Measurements from ENCODE around the gene ABCB8.

The ABCB8 gene

DNA sequence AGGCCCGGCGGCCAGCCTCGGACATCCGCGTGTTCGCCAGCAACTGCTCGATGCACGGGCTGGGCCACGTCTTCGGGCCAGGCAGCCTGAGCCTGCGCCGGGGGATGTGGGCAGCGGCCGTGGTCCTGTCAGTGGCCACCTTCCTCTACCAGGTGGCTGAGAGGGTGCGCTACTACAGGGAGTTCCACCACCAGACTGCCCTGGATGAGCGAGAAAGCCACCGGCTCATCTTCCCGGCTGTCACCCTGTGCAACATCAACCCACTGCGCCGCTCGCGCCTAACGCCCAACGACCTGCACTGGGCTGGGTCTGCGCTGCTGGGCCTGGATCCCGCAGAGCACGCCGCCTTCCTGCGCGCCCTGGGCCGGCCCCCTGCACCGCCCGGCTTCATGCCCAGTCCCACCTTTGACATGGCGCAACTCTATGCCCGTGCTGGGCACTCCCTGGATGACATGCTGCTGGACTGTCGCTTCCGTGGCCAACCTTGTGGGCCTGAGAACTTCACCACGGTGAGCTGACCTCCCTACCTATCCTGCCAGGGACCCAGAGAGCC is 20.7 kb downstream of the ABCB8 start:
- DNase-seq (ENCODE audit: low spot score): no peak
- TF ChIP-seq CTCF (IDR thresholded peaks at IDR 0.05; ENCODE audit: extremely low read depth, missing control alignments): no peak

- TF ChIP-seq CTCF (IDR thresholded peaks at IDR 0.05; ENCODE audit: extremely low read depth, missing control alignments): no peak
- DNase-seq (ENCODE audit: low spot score): no peak
Observed at GRCh38 chr7:151051108-151051507, 22.9 kb downstream of the ABCB8 start.

GRCh38 chr7:151053096-151053495 is 24.8 kb downstream of the ABCB8 start:
- TF ChIP-seq CTCF (IDR thresholded peaks at IDR 0.05; ENCODE audit: extremely low read depth, missing control alignments): no peak
- DNase-seq (ENCODE audit: low spot score): no peak

DNA sequence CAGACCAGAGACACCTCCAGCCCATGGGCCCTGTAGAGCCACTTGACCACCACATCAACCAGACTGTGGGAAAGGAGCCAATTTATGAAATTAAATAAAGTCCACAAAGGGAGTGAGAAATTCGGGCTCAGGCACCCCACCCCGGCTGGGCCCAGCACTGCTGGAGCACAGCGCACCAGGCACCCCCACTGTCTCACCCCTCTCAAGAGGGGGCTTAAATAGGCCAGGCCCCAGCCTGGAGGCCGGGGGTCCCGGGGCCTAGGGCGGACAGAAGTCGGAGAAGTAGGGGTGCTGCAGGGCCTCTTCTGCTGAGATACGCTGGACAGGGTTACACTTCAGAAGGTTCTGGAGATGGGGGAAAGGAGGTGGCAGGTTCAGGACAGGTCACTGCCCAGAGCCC is 25.5 kb downstream of the ABCB8 start:
- no peak for TF ChIP-seq CTCF (IDR thresholded peaks at IDR 0.05; ENCODE audit: extremely low read depth, missing control alignments)
- no peak for DNase-seq (ENCODE audit: low spot score)

DNA sequence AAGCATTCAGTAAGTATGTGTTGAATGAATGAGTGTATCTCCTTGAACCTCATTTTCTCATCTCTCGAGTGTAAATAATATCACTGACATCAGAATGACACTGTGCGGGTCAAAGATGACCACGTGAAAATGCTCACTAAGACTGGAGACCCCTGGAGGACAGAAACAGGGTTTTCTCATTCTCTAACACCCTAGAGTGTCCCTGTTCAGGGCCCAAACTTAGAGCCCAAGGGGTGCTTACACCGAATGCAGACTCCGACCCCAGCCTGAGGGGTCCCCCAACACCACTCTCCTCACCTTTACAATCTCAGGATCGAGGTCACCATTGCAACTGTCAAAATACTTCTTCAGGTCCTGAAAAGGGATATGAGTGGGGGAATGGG is 28.0 kb downstream of the ABCB8 start:
- no peak for TF ChIP-seq CTCF (IDR thresholded peaks at IDR 0.05; ENCODE audit: extremely low read depth, missing control alignments)
- DNase-seq (ENCODE audit: low spot score): no peak

DNA sequence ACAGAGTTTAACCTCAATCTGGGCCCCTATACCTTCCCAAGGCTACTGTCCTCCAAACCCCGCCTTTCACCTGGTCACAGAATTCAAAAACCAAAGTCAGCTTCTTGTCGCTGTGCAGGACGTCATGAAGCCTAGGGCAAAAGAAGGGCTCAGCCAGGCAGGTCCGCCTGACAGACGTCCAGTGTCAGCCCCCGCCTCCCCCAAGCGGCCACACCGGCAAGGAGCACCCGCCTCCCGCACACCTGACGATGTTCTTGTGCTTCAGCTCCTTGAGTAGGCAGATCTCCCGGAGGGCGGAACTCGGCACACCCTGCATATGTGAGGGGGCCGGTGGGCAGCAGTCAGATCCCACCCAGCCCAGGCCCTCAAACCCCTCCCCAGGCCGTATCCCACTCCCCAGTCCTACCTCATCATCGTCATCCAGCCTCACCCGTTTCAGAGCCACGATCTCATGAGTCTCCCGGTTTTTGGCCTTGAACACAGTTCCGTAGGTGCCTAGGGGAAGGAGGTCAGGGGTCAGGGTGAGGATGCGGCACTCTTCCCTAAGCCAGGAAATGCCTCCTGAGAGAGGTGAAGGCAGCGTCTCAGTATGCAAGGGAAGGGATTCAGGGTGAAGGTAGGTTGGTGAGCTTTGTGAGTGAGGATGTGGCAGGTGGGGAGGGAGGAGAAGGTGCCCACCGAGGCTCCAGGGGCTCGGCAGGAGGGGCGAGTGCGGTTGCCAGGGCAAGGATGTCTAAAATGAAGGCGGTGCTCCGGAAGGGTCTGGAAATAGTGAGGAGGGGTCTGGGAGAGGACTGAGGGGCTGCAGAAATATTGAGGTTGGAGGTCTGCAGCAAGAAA is 28.6 kb downstream of the ABCB8 start:
- TF ChIP-seq CTCF (IDR thresholded peaks at IDR 0.05; ENCODE audit: extremely low read depth, missing control alignments): no peak
- no peak for DNase-seq (ENCODE audit: low spot score)

GRCh38 chr7:151057506-151057988 is 29.3 kb downstream of the ABCB8 start, which contains the start of gene CDK5:
CDK5 (minus strand) TSS chr7:151057897; CDS start chr7:151057848, 49 bp downstream.
- DNase-seq (ENCODE audit: low spot score): no peak
- no peak for TF ChIP-seq CTCF (IDR thresholded peaks at IDR 0.05; ENCODE audit: extremely low read depth, missing control alignments)

All from GM20000 (cell line).